ENCODE results near the gene DUSP1. TPM values are rescaled to one million over a fixed set of nuclear protein-coding genes. Genes with fewer than 3 reads are reported as not detected.
A peak's percentile ranks its signal among the peaks of the same experiment; 100 is the strongest.

Gene DUSP1
- total and polyA plus RNA-seq, 9 of the 15 experiments (the other 6 are each of a cell fraction or from before 2014, with no cell fraction given), result 2.1 to 14.2 (median 8.5) TPM

DNA sequence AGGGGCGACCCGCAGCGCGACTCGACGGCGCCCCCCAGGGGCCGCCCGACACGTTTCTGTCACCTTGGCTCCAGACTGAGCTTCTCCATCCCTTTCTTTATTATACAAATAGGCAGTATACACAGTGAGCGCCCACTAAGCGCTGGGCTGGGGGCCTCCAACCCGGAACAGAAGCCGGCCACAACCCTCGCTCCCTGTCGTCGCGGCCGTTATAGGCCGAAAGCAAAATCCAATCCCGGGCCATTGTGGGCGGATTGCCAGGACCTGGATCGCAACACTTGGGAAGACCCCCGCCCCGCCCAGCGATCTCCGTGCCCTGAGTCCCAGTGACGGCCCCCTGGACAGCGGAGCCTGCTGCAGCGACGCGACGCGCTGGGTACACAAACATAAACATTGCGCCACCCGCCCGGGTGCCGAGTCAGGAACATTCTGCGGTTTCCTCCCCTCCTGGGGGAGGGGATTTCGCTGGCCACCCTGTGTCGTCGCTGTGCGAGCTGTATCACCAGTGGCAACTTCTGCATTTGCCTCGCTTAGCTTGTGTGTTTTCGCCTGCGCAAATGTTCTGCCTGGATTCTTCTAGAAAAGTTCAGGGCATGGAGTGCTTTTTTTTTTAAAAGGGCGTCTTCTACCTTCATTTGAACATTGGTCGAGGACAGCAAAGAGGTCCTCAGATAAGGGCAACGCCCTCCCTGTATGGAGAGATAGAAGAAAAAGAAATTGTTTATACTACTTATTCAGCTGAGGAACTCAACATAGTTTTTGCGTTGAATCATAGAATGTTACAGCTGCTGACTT, 1.3 kb upstream of the DUSP1 start (continued):
- TF ChIP-seq FOXP4 (CRISPR knock-in tag; IDR thresholded peaks at IDR 0.05; ENCODE audit: borderline replicate concordance) (peak; percentile 60; the same call in 1 of the 2 replicates), ARID1B (IDR thresholded peaks at IDR 0.05) (peak; percentile 79; the same call in 1 of the 2 replicates), DLX4 (CRISPR knock-in tag; IDR thresholded peaks at IDR 0.05) (no peak), ZNF263 (CRISPR knock-in tag; IDR thresholded peaks at IDR 0.05; ENCODE audit: borderline replicate concordance) (peak; percentile 54; the same call in 1 of the 2 replicates), ZBTB17 (CRISPR knock-in tag; IDR thresholded peaks at IDR 0.05) (0 out of 2 replicates have a peak, but pooled peaks have one; percentile 72), FOXP1 (CRISPR knock-in tag; IDR thresholded peaks at IDR 0.05) (peak; percentile 90; the same call in 1 of the 2 replicates), FOXM1 (IDR thresholded peaks at IDR 0.05; ENCODE audit: low read depth) (peak; percentile 60; the same call in 1 of the 2 replicates), FOXM1 (CRISPR knock-in tag; IDR thresholded peaks at IDR 0.05; ENCODE audit: low read depth) (no peak), CLOCK (CRISPR knock-in tag; IDR thresholded peaks at IDR 0.05; ENCODE audit: borderline replicate concordance) (no peak), POLR2H (tag; IDR thresholded peaks at IDR 0.05; ENCODE audit: low read depth) (peak; percentile 48; the same call in 1 of the 2 replicates), FOXJ2 (tag; IDR thresholded peaks at IDR 0.05) (peak; percentile 98), CBFB (CRISPR knock-in tag; IDR thresholded peaks at IDR 0.05) (peak; percentile 98), ZEB2 (IDR thresholded peaks at IDR 0.05) (peak; percentile 64; the same call in 1 of the 2 replicates), ZNF175 (CRISPR knock-in tag; IDR thresholded peaks at IDR 0.05; ENCODE audit: low read depth) (0 out of 2 replicates have a peak, but pooled peaks have one; percentile 27), RBFOX2 (IDR thresholded peaks at IDR 0.05; ENCODE audit: low read depth, low read length) (peak; percentile 91), TCFL5 (CRISPR knock-in tag; conservative IDR thresholded peaks at IDR 0.05) (no peak), ZNF12 (CRISPR knock-in tag; IDR thresholded peaks at IDR 0.05) (no peak)
- TF ChIP-seq, protein P1, sequence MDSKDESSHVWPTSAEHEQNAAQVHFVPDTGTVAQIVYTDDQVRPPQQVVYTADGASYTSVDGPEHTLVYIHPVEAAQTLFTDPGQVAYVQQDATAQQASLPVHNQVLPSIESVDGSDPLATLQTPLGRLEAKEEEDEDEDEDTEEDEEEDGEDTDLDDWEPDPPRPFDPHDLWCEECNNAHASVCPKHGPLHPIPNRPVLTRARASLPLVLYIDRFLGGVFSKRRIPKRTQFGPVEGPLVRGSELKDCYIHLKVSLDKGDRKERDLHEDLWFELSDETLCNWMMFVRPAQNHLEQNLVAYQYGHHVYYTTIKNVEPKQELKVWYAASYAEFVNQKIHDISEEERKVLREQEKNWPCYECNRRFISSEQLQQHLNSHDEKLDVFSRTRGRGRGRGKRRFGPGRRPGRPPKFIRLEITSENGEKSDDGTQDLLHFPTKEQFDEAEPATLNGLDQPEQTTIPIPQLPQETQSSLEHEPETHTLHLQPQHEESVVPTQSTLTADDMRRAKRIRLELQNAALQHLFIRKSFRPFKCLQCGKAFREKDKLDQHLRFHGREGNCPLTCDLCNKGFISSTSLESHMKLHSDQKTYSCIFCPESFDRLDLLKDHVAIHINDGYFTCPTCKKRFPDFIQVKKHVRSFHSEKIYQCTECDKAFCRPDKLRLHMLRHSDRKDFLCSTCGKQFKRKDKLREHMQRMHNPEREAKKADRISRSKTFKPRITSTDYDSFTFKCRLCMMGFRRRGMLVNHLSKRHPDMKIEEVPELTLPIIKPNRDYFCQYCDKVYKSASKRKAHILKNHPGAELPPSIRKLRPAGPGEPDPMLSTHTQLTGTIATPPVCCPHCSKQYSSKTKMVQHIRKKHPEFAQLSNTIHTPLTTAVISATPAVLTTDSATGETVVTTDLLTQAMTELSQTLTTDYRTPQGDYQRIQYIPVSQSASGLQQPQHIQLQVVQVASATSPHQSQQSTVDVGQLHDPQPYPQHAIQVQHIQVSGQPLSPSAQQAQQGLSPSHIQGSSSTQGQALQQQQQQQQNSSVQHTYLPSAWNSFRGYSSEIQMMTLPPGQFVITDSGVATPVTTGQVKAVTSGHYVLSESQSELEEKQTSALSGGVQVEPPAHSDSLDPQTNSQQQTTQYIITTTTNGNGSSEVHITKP (IDR thresholded peaks at IDR 0.05; ENCODE audit: partially characterized antibody), result peak; percentile 83
